HEK293 (cell line): Measurements from ENCODE around the gene FAM181A.
A peak's percentile ranks its signal among the peaks of the same experiment; 100 is the strongest.

Experiments
- FEZF1 ChIP-seq: fragments of 450-650 bp; formaldehyde crosslinking; IDR thresholded peaks from 2 replicates; pipeline ENCODE4 v1.5.1; 2016; ENCODE audit warnings: missing biosample characterization, missing genetic modification characterization
- GLI4 ChIP-seq: fragments of 450-650 bp; formaldehyde crosslinking; IDR thresholded peaks from 2 replicates; pipeline ENCODE4 v1.5.1; 2016; ENCODE audit warnings: missing biosample characterization, missing genetic modification characterization
- HOXC10 ChIP-seq: sonication (generic); formaldehyde crosslinking; IDR thresholded peaks from 2 replicates; pipeline ENCODE4 v1.8.1; 2023; ENCODE audit warnings: mild to moderate bottlenecking, missing genetic modification reagents
- MZF1 ChIP-seq: fragments of 450-650 bp; formaldehyde crosslinking; IDR thresholded peaks from 2 replicates; pipeline ENCODE4 v1.5.1; 2017; ENCODE audit warnings: missing biosample characterization, missing genetic modification characterization, borderline replicate concordance
- OSR2 ChIP-seq: fragments of 450-650 bp; formaldehyde crosslinking; IDR thresholded peaks from 2 replicates; pipeline ENCODE4 v1.5.1; 2016; ENCODE audit warnings: missing biosample characterization, missing genetic modification characterization
- PRDM1 ChIP-seq: fragments of 450-650 bp; formaldehyde crosslinking; IDR thresholded peaks from 2 replicates; pipeline ENCODE4; 2016; ENCODE audit warnings: missing biosample characterization, missing genetic modification characterization
- SALL2 ChIP-seq: fragments of 450-650 bp; formaldehyde crosslinking; IDR thresholded peaks from 2 replicates; pipeline ENCODE4 v1.5.0; 2017; ENCODE audit warnings: missing biosample characterization, mild to moderate bottlenecking, missing genetic modification characterization, borderline replicate concordance
- SP2 ChIP-seq: fragments of 450-650 bp; formaldehyde crosslinking; IDR thresholded peaks from 2 replicates; pipeline ENCODE4 v1.5.1; 2016; ENCODE audit warnings: missing biosample characterization, missing genetic modification characterization
- ZFP37 ChIP-seq: fragments of 450-650 bp; formaldehyde crosslinking; IDR thresholded peaks from 2 replicates; pipeline ENCODE4 v1.5.1; 2016; ENCODE audit warnings: missing biosample characterization, missing genetic modification characterization
- ZFP69B ChIP-seq: fragments of 450-650 bp; formaldehyde crosslinking; IDR thresholded peaks from 2 replicates; pipeline ENCODE4 v1.5.1; 2016; ENCODE audit warnings: missing biosample characterization, missing genetic modification characterization
- ZNF114 ChIP-seq: fragments of 450-650 bp; formaldehyde crosslinking; IDR thresholded peaks from 2 replicates; pipeline ENCODE4 v1.5.0; 2017; ENCODE audit warnings: missing biosample characterization, missing genetic modification characterization
- ZNF157 ChIP-seq: fragments of 450-650 bp; formaldehyde crosslinking; IDR thresholded peaks from 2 replicates; pipeline ENCODE4 v1.5.1; 2016; ENCODE audit warnings: missing biosample characterization, missing genetic modification characterization
- ZNF174 ChIP-seq: fragments of 450-650 bp; formaldehyde crosslinking; IDR thresholded peaks from 2 replicates; pipeline ENCODE4 v1.5.0; 2017; ENCODE audit warnings: missing biosample characterization, mild to moderate bottlenecking, missing genetic modification characterization
- ZNF274 ChIP-seq, 2 experiments: fragments of 200-500 bp in 1 of 2; fragments of 450-650 bp in 1 of 2; sonication (Bioruptor generic) in 1 of 2; formaldehyde crosslinking in 1 of 2; IDR thresholded peaks; 2 replicates each; pipeline versions ENCODE4 v1.5.1 to v1.6.1; 2014 to 2016; ENCODE audit warnings: borderline replicate concordance in 1 of 2, inconsistent platforms in 1 of 2, low read length in 1 of 2, missing biosample characterization in 1 of 2, missing genetic modification characterization in 1 of 2
- ZNF354C ChIP-seq: fragments of 450-650 bp; formaldehyde crosslinking; IDR thresholded peaks from 2 replicates; pipeline ENCODE4 v1.5.1; 2016; ENCODE audit warnings: missing biosample characterization, missing genetic modification characterization, low read depth, borderline replicate concordance
- ZNF37A ChIP-seq: fragments of 450-650 bp; IDR thresholded peaks from 2 replicates; pipeline ENCODE4 v1.5.1; 2018; ENCODE audit warnings: missing biosample characterization, missing genetic modification characterization
- ZNF624 ChIP-seq: fragments of 450-650 bp; formaldehyde crosslinking; IDR thresholded peaks from 2 replicates; pipeline ENCODE4 v1.5.1; 2017; ENCODE audit warnings: missing biosample characterization, missing genetic modification characterization
- ZNF658 ChIP-seq: fragments of 450-650 bp; formaldehyde crosslinking; IDR thresholded peaks from 2 replicates; pipeline ENCODE4; 2016; ENCODE audit warnings: missing biosample characterization, missing genetic modification characterization
- ZNF791 ChIP-seq: fragments of 450-650 bp; formaldehyde crosslinking; IDR thresholded peaks from 2 replicates; pipeline ENCODE4 v1.5.1; 2016; ENCODE audit warnings: missing biosample characterization, missing genetic modification characterization
- ZSCAN23 ChIP-seq: fragments of 450-650 bp; formaldehyde crosslinking; IDR thresholded peaks from 2 replicates; pipeline ENCODE4 v1.5.1; 2016; ENCODE audit warnings: missing biosample characterization, missing genetic modification characterization
- ZXDB ChIP-seq: fragments of 450-650 bp; formaldehyde crosslinking; IDR thresholded peaks from 2 replicates; pipeline ENCODE4 v1.5.1; 2016; ENCODE audit warnings: missing biosample characterization, missing genetic modification characterization
- TF ChIP-seq, protein P1 (sequence below): fragments of 450-650 bp; formaldehyde crosslinking; IDR thresholded peaks from 2 replicates; pipeline ENCODE4 v1.5.1; 2017; ENCODE audit warnings: missing biosample characterization, mild to moderate bottlenecking, missing genetic modification characterization, moderate library complexity
- TF ChIP-seq, protein P2 (sequence below): fragments of 450-650 bp; formaldehyde crosslinking; IDR thresholded peaks from 2 replicates; pipeline ENCODE4 v1.5.1; 2017; ENCODE audit warnings: missing biosample characterization, missing genetic modification characterization
- TF ChIP-seq, protein P3 (sequence below): fragments of 450-650 bp; formaldehyde crosslinking; IDR thresholded peaks from 2 replicates; pipeline ENCODE4 v1.5.1; 2016; ENCODE audit warnings: missing biosample characterization, missing genetic modification characterization, borderline replicate concordance
- TF ChIP-seq, protein P4 (sequence below): fragments of 450-650 bp; formaldehyde crosslinking; IDR thresholded peaks from 2 replicates; pipeline ENCODE4 v1.5.1; 2016; ENCODE audit warnings: missing biosample characterization, missing genetic modification characterization
- TF ChIP-seq, protein P5 (sequence below): fragments of 450-650 bp; formaldehyde crosslinking; IDR thresholded peaks from 2 replicates; pipeline ENCODE4 v1.5.1; 2017; ENCODE audit warnings: missing biosample characterization, missing genetic modification characterization
- TF ChIP-seq, protein P6 (sequence below): fragments of 450-650 bp; formaldehyde crosslinking; conservative IDR thresholded peaks from 2 replicates; pipeline ENCODE4 v1.5.1; 2016; ENCODE audit warnings: low read depth, missing biosample characterization, missing genetic modification characterization

Gene FAM181A

DNA sequence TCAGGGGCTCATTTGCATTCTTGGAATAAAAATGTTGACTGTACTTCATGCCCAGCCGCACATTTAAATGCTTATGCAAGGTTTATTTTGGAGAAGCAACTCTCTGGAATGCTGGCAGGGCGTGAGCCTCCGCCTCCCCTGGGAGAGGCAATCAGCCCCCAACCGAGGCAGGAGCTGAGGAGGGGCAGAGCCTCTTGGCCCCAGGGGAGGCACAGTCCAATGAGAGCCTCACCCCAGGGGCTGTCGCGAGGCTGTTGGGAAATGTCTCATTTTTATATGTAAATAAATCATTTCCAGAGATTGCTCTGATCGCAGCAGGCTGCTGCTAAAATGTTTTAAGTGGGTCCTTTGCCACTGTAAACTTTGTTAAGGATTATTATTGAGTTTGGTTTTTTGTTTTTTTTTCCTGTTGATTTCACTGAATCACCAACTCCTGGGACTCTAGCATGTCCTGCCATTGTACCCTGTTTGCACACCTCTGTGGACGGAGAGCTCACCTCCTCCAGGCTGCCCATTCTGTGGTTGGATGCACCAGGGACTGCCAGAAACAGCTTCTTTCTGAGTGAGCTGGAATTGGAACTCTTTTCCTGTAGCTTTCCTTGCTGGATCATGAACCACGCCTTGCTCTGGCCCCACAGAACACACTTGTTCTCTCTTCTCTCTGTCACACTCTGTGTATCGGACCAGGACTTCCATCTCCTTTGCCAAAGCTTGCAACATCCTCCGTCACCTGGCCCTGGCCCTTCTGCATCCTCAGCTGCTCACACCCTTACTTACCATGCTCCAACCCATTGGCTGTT lies 46.9 kb upstream of the FAM181A start (continued):
- no peak for TF ChIP-seq ZNF114 (tag by site-specific recombination)
- TF ChIP-seq ZNF624 (tag by site-specific recombination): no peak
- TF ChIP-seq PRDM1 (tag by site-specific recombination): no peak
- TF ChIP-seq, protein P1, sequence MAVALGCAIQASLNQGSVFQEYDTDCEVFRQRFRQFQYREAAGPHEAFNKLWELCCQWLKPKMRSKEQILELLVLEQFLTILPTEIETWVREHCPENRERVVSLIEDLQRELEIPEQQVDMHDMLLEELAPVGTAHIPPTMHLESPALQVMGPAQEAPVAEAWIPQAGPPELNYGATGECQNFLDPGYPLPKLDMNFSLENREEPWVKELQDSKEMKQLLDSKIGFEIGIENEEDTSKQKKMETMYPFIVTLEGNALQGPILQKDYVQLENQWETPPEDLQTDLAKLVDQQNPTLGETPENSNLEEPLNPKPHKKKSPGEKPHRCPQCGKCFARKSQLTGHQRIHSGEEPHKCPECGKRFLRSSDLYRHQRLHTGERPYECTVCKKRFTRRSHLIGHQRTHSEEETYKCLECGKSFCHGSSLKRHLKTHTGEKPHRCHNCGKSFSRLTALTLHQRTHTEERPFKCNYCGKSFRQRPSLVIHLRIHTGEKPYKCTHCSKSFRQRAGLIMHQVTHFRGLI (tag by site-specific recombination): peak; percentile 64
- no peak for TF ChIP-seq ZNF354C (tag by site-specific recombination)
- peak; percentile 92 for TF ChIP-seq OSR2 (tag by site-specific recombination)
- TF ChIP-seq, protein P2, sequence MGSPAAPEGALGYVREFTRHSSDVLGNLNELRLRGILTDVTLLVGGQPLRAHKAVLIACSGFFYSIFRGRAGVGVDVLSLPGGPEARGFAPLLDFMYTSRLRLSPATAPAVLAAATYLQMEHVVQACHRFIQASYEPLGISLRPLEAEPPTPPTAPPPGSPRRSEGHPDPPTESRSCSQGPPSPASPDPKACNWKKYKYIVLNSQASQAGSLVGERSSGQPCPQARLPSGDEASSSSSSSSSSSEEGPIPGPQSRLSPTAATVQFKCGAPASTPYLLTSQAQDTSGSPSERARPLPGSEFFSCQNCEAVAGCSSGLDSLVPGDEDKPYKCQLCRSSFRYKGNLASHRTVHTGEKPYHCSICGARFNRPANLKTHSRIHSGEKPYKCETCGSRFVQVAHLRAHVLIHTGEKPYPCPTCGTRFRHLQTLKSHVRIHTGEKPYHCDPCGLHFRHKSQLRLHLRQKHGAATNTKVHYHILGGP: no peak
- no peak for TF ChIP-seq ZNF658 (tag by site-specific recombination)
- TF ChIP-seq ZXDB (tag by site-specific recombination): no peak
- TF ChIP-seq SALL2 (tag by site-specific recombination): no peak
- no peak for TF ChIP-seq MZF1
- no peak for TF ChIP-seq ZSCAN23 (tag by site-specific recombination)
- no peak for TF ChIP-seq ZNF157 (tag by site-specific recombination)
- TF ChIP-seq, protein P3, sequence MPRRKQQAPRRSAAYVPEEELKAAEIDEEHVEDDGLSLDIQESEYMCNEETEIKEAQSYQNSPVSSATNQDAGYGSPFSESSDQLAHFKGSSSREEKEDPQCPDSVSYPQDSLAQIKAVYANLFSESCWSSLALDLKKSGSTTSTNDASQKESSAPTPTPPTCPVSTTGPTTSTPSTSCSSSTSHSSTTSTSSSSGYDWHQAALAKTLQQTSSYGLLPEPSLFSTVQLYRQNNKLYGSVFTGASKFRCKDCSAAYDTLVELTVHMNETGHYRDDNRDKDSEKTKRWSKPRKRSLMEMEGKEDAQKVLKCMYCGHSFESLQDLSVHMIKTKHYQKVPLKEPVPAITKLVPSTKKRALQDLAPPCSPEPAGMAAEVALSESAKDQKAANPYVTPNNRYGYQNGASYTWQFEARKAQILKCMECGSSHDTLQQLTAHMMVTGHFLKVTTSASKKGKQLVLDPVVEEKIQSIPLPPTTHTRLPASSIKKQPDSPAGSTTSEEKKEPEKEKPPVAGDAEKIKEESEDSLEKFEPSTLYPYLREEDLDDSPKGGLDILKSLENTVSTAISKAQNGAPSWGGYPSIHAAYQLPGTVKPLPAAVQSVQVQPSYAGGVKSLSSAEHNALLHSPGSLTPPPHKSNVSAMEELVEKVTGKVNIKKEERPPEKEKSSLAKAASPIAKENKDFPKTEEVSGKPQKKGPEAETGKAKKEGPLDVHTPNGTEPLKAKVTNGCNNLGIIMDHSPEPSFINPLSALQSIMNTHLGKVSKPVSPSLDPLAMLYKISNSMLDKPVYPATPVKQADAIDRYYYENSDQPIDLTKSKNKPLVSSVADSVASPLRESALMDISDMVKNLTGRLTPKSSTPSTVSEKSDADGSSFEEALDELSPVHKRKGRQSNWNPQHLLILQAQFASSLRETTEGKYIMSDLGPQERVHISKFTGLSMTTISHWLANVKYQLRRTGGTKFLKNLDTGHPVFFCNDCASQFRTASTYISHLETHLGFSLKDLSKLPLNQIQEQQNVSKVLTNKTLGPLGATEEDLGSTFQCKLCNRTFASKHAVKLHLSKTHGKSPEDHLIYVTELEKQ (tag by site-specific recombination): no peak
- TF ChIP-seq ZNF274 (IDR thresholded peaks at IDR 0.05; ENCODE audit: low read length): no peak
- TF ChIP-seq ZNF274 (tag by site-specific recombination; IDR thresholded peaks at IDR 0.05; ENCODE audit: borderline replicate concordance): no peak
- TF ChIP-seq HOXC10 (CRISPR knock-in tag): no peak
- TF ChIP-seq GLI4 (tag by site-specific recombination): no peak
- no peak for TF ChIP-seq ZNF37A (tag by site-specific recombination)
- peak; percentile 89 for TF ChIP-seq FEZF1 (tag by site-specific recombination)
- TF ChIP-seq ZFP37: no peak
- no peak for TF ChIP-seq ZNF791 (tag by site-specific recombination)
- no peak for TF ChIP-seq ZNF174 (tag by site-specific recombination)
- TF ChIP-seq SP2: peak; percentile 18; the same call in 1 of the 2 replicates
- TF ChIP-seq, protein P4, sequence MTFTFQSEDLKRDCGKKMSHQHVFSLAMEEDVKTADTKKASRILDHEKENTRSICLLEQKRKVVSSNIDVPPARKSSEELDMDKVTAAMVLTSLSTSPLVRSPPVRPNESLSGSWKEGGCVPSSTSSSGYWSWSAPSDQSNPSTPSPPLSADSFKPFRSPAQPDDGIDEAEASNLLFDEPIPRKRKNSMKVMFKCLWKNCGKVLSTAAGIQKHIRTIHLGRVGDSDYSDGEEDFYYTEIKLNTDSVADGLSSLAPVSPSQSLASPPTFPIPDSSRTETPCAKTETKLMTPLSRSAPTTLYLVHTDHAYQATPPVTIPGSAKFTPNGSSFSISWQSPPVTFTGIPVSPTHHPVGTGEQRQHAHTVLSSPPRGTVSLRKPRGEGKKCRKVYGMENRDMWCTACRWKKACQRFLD: no peak
- no peak for TF ChIP-seq ZFP69B (tag by site-specific recombination)
- TF ChIP-seq, protein P5, sequence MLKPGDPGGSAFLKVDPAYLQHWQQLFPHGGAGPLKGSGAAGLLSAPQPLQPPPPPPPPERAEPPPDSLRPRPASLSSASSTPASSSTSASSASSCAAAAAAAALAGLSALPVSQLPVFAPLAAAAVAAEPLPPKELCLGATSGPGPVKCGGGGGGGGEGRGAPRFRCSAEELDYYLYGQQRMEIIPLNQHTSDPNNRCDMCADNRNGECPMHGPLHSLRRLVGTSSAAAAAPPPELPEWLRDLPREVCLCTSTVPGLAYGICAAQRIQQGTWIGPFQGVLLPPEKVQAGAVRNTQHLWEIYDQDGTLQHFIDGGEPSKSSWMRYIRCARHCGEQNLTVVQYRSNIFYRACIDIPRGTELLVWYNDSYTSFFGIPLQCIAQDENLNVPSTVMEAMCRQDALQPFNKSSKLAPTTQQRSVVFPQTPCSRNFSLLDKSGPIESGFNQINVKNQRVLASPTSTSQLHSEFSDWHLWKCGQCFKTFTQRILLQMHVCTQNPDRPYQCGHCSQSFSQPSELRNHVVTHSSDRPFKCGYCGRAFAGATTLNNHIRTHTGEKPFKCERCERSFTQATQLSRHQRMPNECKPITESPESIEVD: peak; percentile 89
- TF ChIP-seq, protein P6, sequence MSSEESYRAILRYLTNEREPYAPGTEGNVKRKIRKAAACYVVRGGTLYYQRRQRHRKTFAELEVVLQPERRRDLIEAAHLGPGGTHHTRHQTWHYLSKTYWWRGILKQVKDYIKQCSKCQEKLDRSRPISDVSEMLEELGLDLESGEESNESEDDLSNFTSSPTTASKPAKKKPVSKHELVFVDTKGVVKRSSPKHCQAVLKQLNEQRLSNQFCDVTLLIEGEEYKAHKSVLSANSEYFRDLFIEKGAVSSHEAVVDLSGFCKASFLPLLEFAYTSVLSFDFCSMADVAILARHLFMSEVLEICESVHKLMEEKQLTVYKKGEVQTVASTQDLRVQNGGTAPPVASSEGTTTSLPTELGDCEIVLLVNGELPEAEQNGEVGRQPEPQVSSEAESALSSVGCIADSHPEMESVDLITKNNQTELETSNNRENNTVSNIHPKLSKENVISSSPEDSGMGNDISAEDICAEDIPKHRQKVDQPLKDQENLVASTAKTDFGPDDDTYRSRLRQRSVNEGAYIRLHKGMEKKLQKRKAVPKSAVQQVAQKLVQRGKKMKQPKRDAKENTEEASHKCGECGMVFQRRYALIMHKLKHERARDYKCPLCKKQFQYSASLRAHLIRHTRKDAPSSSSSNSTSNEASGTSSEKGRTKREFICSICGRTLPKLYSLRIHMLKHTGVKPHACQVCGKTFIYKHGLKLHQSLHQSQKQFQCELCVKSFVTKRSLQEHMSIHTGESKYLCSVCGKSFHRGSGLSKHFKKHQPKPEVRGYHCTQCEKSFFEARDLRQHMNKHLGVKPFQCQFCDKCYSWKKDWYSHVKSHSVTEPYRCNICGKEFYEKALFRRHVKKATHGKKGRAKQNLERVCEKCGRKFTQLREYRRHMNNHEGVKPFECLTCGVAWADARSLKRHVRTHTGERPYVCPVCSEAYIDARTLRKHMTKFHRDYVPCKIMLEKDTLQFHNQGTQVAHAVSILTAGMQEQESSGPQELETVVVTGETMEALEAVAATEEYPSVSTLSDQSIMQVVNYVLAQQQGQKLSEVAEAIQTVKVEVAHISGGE: no peak
